HCT116 (cell line): ENCODE data around the gene IDI1. TPM values are rescaled to one million over a fixed set of nuclear protein-coding genes. Genes with fewer than 3 reads are reported as not detected.

ENCODE experiments used
- ATAC-seq: fragments of 200-7000 bp; cut with Tn5 transposase; 2 replicates; pipeline ENCODE4 v1.9.1; 2020; ENCODE audit warnings: mild to moderate bottlenecking, moderate library complexity
- BruUV-seq: library from RNA; stranded (reverse); fragments of 400-500 nt; replicated peaks from 2 replicates; lab custom pipeline; 2021; lab: Mats Ljungman, UMichigan
- CTCF ChIA-PET: fragments of 300-600 bp; sonication (Branson Sonifier 250); formaldehyde crosslinking; loops from one replicate; lab custom pipeline; 2021; ENCODE audit warnings: antibody characterized with exemption; lab: Charles Lee
- POLR2A ChIA-PET: fragments of 300-600, 350-600 bp; sonication (Branson Sonifier 250); formaldehyde crosslinking; loops from one replicate; lab custom pipeline; 2021; ENCODE audit warnings: antibody characterized with exemption; lab: Charles Lee
- RAD21 ChIA-PET, 2 experiments: fragments of 300-600 bp; sonication (Branson Sonifier 250); formaldehyde crosslinking; loops; one replicate each; lab custom pipeline; 2023; ENCODE audit warnings: low total read pairs in 2 of 2; ENCODE audit not compliant: uncharacterized antibody in 2 of 2, unreplicated experiment in 2 of 2, low non-redundant PET in 1 of 2; lab: Charles Lee
- DNase-seq: peaks from one replicate; pipeline ENCODE4 v3.0.0-alpha.2; 2010; ENCODE audit warnings: low read depth, low spot score
- H2AFZ ChIP-seq: fragments of 200-600 bp; shearing (Covaris generic), sonication (generic); 2 replicates; pipeline ENCODE4 v1.6.1; 2017; ENCODE audit warnings: low read depth, mixed run types, mixed read lengths, antibody characterized with exemption, low read length; ENCODE audit not compliant: poor library complexity, severe bottlenecking
- H3K27ac ChIP-seq: 2 replicates; pipeline ENCODE4 v1.5.1; 2012; ENCODE audit warnings: low read depth, low read length
- H3K27me3 ChIP-seq: fragments of 200-600 bp; sonication (generic); 2 replicates; pipeline ENCODE4 v1.6.1; 2016; ENCODE audit warnings: mixed run types, low read length, mixed read lengths; ENCODE audit not compliant: insufficient read depth
- H3K36me3 ChIP-seq, 2 experiments: fragments of 200-500 bp in 1 of 2; fragments of 200-600 bp in 1 of 2; sonication (Bioruptor generic) in 1 of 2; sonication (generic) in 1 of 2; 2 replicates each; pipeline versions ENCODE4 v1.5.1 to v1.6.1; 2014 to 2016; ENCODE audit warnings: low read length in 2 of 2, inconsistent platforms in 1 of 2, mixed read lengths in 1 of 2, mixed run types in 1 of 2; ENCODE audit not compliant: insufficient read depth in 2 of 2, control insufficient read depth in 1 of 2
- H3K4me1 ChIP-seq, 2 experiments: fragments of 200-600 bp in 1 of 2; sonication (generic) in 1 of 2; 2 replicates each; pipeline versions ENCODE4 v1.5.1 to v1.6.1; 2012 to 2017; ENCODE audit warnings: low read length in 2 of 2, inconsistent platforms in 1 of 2, mild to moderate bottlenecking in 1 of 2, mixed read lengths in 1 of 2, mixed run types in 1 of 2, moderate library complexity in 1 of 2; ENCODE audit not compliant: insufficient read depth in 2 of 2, control insufficient read depth in 1 of 2
- H3K4me2 ChIP-seq: fragments of 200-600 bp; sonication (generic); 2 replicates; pipeline ENCODE4 v1.6.1; 2017; ENCODE audit warnings: mixed run types, low read length, mixed read lengths
- H3K4me3 ChIP-seq, 2 experiments: fragments of 200-600 bp in 1 of 2; sonication (generic) in 1 of 2; replicated peaks in 1 of 2; 2 replicates each; pipeline ENCODE4 v1.5.1; 2011 to 2016; ENCODE audit warnings: low read length in 2 of 2, control low read depth in 1 of 2, low read depth in 1 of 2, mild to moderate bottlenecking in 1 of 2, mixed read lengths in 1 of 2, mixed run types in 1 of 2
- H3K79me2 ChIP-seq: fragments of 200-600 bp; sonication (generic); 2 replicates; pipeline ENCODE4 v1.6.1; 2017; ENCODE audit warnings: mild to moderate bottlenecking, mixed run types, low read length, moderate library complexity, mixed read lengths; ENCODE audit not compliant: insufficient read depth
- H3K9ac ChIP-seq: fragments of 200-600 bp; sonication (generic); 2 replicates; pipeline ENCODE4 v1.6.1; 2016; ENCODE audit warnings: low read length, mixed read lengths
- H3K9me2 ChIP-seq: fragments of 200-600 bp; sonication (generic), shearing (Covaris generic); 2 replicates; pipeline ENCODE4 v1.6.1; 2017; ENCODE audit warnings: mixed run types, mild to moderate bottlenecking, moderate library complexity; ENCODE audit not compliant: insufficient read depth
- H3K9me3 ChIP-seq, 2 experiments: fragments of 200-500 bp in 1 of 2; fragments of 200-600 bp in 1 of 2; sonication (Bioruptor generic) in 1 of 2; sonication (generic) in 1 of 2; 2 replicates each; pipeline ENCODE4 v1.6.1; 2014 to 2017; ENCODE audit warnings: low read length in 2 of 2, mixed read lengths in 2 of 2, inconsistent platforms in 1 of 2, low read depth in 1 of 2, mild to moderate bottlenecking in 1 of 2, mixed run types in 1 of 2, moderate library complexity in 1 of 2; ENCODE audit not compliant: control insufficient read depth in 1 of 2, insufficient read depth in 1 of 2
- H4K20me1 ChIP-seq: fragments of 200-600 bp; sonication (generic), shearing (Covaris generic); 2 replicates; pipeline ENCODE4 v1.6.1; 2017; ENCODE audit warnings: mixed run types, mild to moderate bottlenecking, moderate library complexity; ENCODE audit not compliant: insufficient read depth
- CEBPB ChIP-seq: IDR thresholded peaks from 2 replicates; pipeline ENCODE4 v1.6.1; 2012; ENCODE audit warnings: low read depth
- EZH2 ChIP-seq: fragments of 200-600 bp; sonication (generic); IDR thresholded peaks from 2 replicates; pipeline ENCODE4 v1.6.1; 2017; ENCODE audit warnings: antibody characterized with exemption, mixed run types
- SP1 ChIP-seq: IDR thresholded peaks from 2 replicates; pipeline ENCODE4 v1.6.1; 2012; ENCODE audit warnings: low read depth
- intact Hi-C: fragments of 100-400 bp; cut with micrococcal nuclease; formaldehyde crosslinking; loops from 2 replicates; pipeline ENCODE4 v1.10.0; 2022
- total RNA-seq: library from RNA; stranded (reverse); gene quantifications from one replicate; pipeline ENCODE4 v1.2.1, GENCODE V29; 2021; ENCODE audit not compliant: unreplicated experiment
- TF ChIP-seq, protein P1 (sequence below): IDR thresholded peaks from 2 replicates; pipeline ENCODE4 v1.6.1; 2011; ENCODE audit warnings: mild to moderate bottlenecking, low read length, moderate library complexity; ENCODE audit not compliant: insufficient replicate concordance; ENCODE audit errors: extremely low read depth
- TF ChIP-seq, protein P2 (sequence below): IDR thresholded peaks from 2 replicates; pipeline ENCODE4 v1.6.1; 2012; ENCODE audit warnings: low read depth

IDI1 gene
- total RNA-seq, 1 experiment from 2014 or later: 37.8 TPM

DNA sequence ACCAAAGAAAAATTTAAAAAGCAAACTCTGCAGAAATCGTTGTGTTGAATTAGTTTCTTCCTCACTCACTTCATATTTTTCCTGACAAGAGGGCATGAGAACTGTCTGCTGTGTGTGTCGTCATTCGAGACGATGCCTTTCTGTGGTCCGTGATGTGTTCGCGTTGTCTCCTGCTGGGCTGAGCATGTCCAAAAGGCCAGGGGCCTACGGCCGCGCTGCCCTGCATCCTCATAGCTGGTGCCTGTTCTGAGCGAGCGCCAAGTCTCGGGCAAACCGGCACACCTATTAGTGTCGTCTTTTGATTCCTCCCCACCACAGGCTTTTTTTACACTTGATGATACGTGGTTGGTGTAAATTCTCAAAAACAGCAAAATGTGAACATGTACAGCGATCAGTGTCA lies 34.7 kb upstream of the IDI1 start (continued):
- TF ChIP-seq, protein P1, sequence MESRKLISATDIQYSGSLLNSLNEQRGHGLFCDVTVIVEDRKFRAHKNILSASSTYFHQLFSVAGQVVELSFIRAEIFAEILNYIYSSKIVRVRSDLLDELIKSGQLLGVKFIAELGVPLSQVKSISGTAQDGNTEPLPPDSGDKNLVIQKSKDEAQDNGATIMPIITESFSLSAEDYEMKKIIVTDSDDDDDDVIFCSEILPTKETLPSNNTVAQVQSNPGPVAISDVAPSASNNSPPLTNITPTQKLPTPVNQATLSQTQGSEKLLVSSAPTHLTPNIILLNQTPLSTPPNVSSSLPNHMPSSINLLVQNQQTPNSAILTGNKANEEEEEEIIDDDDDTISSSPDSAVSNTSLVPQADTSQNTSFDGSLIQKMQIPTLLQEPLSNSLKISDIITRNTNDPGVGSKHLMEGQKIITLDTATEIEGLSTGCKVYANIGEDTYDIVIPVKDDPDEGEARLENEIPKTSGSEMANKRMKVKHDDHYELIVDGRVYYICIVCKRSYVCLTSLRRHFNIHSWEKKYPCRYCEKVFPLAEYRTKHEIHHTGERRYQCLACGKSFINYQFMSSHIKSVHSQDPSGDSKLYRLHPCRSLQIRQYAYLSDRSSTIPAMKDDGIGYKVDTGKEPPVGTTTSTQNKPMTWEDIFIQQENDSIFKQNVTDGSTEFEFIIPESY: no peak
- TF ChIP-seq SP1 (no peak), EZH2 (no peak)

DNA sequence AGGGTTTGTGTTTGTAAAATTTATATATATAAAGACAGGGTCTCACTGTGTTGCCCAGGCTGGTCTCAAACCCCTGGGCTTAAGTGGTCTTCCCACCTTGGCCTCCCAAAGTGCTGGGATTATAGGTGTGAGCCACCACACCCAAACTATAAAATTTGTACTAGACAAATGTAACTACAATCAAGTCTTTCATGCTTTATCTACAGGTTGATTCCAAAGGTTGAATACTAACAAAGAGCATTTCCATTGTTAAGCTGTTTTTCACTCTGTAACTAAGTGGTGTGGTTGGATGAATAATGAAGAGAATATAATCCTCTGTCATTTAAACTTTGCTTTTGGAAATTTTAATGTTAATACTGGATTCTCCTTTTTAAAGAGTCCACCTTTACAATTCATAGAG lies 29.7 kb upstream of the IDI1 start:
- RAD21 ChIA-PET: no interaction called here
- TF ChIP-seq, protein P2, sequence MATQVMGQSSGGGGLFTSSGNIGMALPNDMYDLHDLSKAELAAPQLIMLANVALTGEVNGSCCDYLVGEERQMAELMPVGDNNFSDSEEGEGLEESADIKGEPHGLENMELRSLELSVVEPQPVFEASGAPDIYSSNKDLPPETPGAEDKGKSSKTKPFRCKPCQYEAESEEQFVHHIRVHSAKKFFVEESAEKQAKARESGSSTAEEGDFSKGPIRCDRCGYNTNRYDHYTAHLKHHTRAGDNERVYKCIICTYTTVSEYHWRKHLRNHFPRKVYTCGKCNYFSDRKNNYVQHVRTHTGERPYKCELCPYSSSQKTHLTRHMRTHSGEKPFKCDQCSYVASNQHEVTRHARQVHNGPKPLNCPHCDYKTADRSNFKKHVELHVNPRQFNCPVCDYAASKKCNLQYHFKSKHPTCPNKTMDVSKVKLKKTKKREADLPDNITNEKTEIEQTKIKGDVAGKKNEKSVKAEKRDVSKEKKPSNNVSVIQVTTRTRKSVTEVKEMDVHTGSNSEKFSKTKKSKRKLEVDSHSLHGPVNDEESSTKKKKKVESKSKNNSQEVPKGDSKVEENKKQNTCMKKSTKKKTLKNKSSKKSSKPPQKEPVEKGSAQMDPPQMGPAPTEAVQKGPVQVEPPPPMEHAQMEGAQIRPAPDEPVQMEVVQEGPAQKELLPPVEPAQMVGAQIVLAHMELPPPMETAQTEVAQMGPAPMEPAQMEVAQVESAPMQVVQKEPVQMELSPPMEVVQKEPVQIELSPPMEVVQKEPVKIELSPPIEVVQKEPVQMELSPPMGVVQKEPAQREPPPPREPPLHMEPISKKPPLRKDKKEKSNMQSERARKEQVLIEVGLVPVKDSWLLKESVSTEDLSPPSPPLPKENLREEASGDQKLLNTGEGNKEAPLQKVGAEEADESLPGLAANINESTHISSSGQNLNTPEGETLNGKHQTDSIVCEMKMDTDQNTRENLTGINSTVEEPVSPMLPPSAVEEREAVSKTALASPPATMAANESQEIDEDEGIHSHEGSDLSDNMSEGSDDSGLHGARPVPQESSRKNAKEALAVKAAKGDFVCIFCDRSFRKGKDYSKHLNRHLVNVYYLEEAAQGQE: no peak
- TF ChIP-seq CEBPB: no peak
- no TSS peak for BruUV-seq

More for the DNA sequence above, 29.7 kb upstream of the IDI1 start:
- Histone ChIP-seq H2AFZ (no peak overlapping the region), H3K4me3 (no peak overlapping the region), H3K36me3 (peaks cover 5 to 9% of the 10 kb centered on the region in 2 experiments), H3K9ac (no peak overlapping the region), H3K9me3 (no peaks in the 10 kb centered on the region), H3K79me2 (no peaks in the 10 kb centered on the region), H3K4me1 (no peaks in the 10 kb centered on the region), H3K27ac (no peak overlapping the region), H3K9me2 (no peaks in the 10 kb centered on the region), H3K4me2 (no peak overlapping the region), H3K27me3 (no peaks in the 10 kb centered on the region), H4K20me1 (no peaks in the 10 kb centered on the region)
- ATAC-seq (no peak), DNase-seq (no peak)
- ChIA-PET CTCF (no interaction called here), POLR2A (no interaction called here)
- intact Hi-C loops: no loop called here
